CD4-positive, alpha-beta T cell treated with Interleukin-15 for 4 hours (primary cell): Measurements from ENCODE around the gene COQ5.

ENCODE experiments used
- DNase-seq: peaks from one replicate; pipeline ENCODE4 v3.0.0-alpha.2; 2020; ENCODE audit warnings: low spot score

Gene COQ5

GRCh38 chr12:120483621-120484020 lies 45.3 kb downstream of the COQ5 start:
- DNase-seq: no peak

GRCh38 chr12:120481022-120481767 lies 47.8 kb downstream of the COQ5 start:
- no peak for DNase-seq

- no peak for DNase-seq
Measured at GRCh38 chr12:120480211-120480610, 48.7 kb downstream of the COQ5 start.

- DNase-seq: no peak
Measured at GRCh38 chr12:120479458-120479857, 49.5 kb downstream of the COQ5 start.

GRCh38 chr12:120475643-120476042 lies 53.3 kb downstream of the COQ5 start:
- no peak for DNase-seq

GRCh38 chr12:120474616-120474960 lies 54.4 kb downstream of the COQ5 start:
- DNase-seq: no peak

GRCh38 chr12:120473807-120474615 lies 54.9 kb downstream of the COQ5 start:
- DNase-seq: no peak

GRCh38 chr12:120472521-120472920 lies 56.4 kb downstream of the COQ5 start:
- DNase-seq: no peak

GRCh38 chr12:120470150-120470784 lies 58.7 kb downstream of the COQ5 start:
- peak; percentile 6 for DNase-seq

- peak; percentile 97 for DNase-seq
Measured at GRCh38 chr12:120469450-120470149, 59.4 kb downstream of the COQ5 start, which contains the start of gene SRSF9. Gene SRSF9 (minus strand): TSS chr12:120469748. CDS start chr12:120469609, 139 bp downstream.

GRCh38 chr12:120468821-120469449 lies 60.0 kb downstream of the COQ5 start:
- peak; percentile 53 for DNase-seq

- peak; percentile 22 for DNase-seq
Measured at GRCh38 chr12:120468325-120468820, 60.6 kb downstream of the COQ5 start.

- DNase-seq: no peak
Measured at GRCh38 chr12:120467439-120467838, 61.5 kb downstream of the COQ5 start.

- peak; percentile 51 for DNase-seq
Measured at GRCh38 chr12:120466560-120467315, 62.2 kb downstream of the COQ5 start.

- no peak for DNase-seq
Measured at GRCh38 chr12:120465756-120466155, 63.2 kb downstream of the COQ5 start.

GRCh38 chr12:120463712-120464111 lies 65.2 kb downstream of the COQ5 start:
- no peak for DNase-seq

GRCh38 chr12:120462099-120462640 lies 66.8 kb downstream of the COQ5 start:
- DNase-seq: no peak

GRCh38 chr12:120460157-120460556 lies 68.8 kb downstream of the COQ5 start:
- DNase-seq: no peak

- no peak for DNase-seq
Measured at GRCh38 chr12:120457133-120457532, 71.8 kb downstream of the COQ5 start.

- no peak for DNase-seq
Measured at GRCh38 chr12:120455302-120455701, 73.7 kb downstream of the COQ5 start.
